GM23338 (cell line): ENCODE results near the gene ALDH3A2. TPM values are rescaled to one million over a fixed set of nuclear protein-coding genes. Genes with fewer than 3 reads are reported as not detected.

Experiments used
- ATAC-seq: fragments of 200-7000 bp; cut with Tn5 transposase; 3 replicates; pipeline ENCODE4 v1.9.1; 2020
- DNase-seq: peaks from one replicate; pipeline ENCODE4 v3.0.0-alpha.2; 2015; ENCODE audit warnings: low spot score
- H2AFZ ChIP-seq: fragments of 200-600 bp; sonication (generic); 2 replicates; pipeline ENCODE4 v1.8.0; 2016; ENCODE audit warnings: antibody characterized with exemption, mild to moderate bottlenecking, moderate library complexity
- H3F3A ChIP-seq: fragments of 200-600 bp; sonication (generic); replicated peaks from 2 replicates; pipeline ENCODE4 v1.8.0; 2017; ENCODE audit warnings: antibody characterized with exemption, mixed run types, low read depth
- H3K27ac ChIP-seq: fragments of 200-600 bp; sonication (generic); 2 replicates; pipeline ENCODE4 v1.6.1; 2016; ENCODE audit warnings: low read depth
- H3K27me3 ChIP-seq: fragments of 200-600 bp; sonication (generic); 2 replicates; pipeline ENCODE4 v1.8.0; 2016; ENCODE audit warnings: mild to moderate bottlenecking, mixed run types, moderate library complexity; ENCODE audit not compliant: insufficient read depth
- H3K36me3 ChIP-seq: fragments of 200-600 bp; sonication (generic); 2 replicates; pipeline ENCODE4 v1.8.0; 2016; ENCODE audit warnings: mild to moderate bottlenecking; ENCODE audit not compliant: insufficient read depth
- H3K4me1 ChIP-seq: fragments of 200-600 bp; sonication (generic); 2 replicates; pipeline ENCODE4 v1.8.0; 2016; ENCODE audit warnings: mild to moderate bottlenecking, moderate library complexity; ENCODE audit not compliant: insufficient read depth
- H3K4me2 ChIP-seq: fragments of 200-600 bp; sonication (generic); 2 replicates; pipeline ENCODE4 v1.7.1; 2017; ENCODE audit warnings: mixed run types
- H3K4me3 ChIP-seq: fragments of 200-600 bp; sonication (generic); 2 replicates; pipeline ENCODE4 v1.6.1; 2016; ENCODE audit warnings: mixed run types
- H3K79me2 ChIP-seq: fragments of 200-600 bp; sonication (generic); replicated peaks from 2 replicates; pipeline ENCODE4 v1.8.0; 2017; ENCODE audit warnings: mild to moderate bottlenecking; ENCODE audit not compliant: insufficient read depth
- H3K9me2 ChIP-seq: fragments of 200-600 bp; sonication (generic); 2 replicates; pipeline ENCODE4 v1.8.0; 2017; ENCODE audit not compliant: insufficient read depth
- H4K20me1 ChIP-seq: fragments of 200-600 bp; sonication (generic); replicated peaks from 2 replicates; pipeline ENCODE4 v1.8.0; 2017; ENCODE audit warnings: mild to moderate bottlenecking; ENCODE audit not compliant: insufficient read depth
- H3K27ac Mint-ChIP-seq: 2 replicates; pipeline ENCODE4 v1.8.0; 2020; ENCODE audit warnings: inconsistent platforms, mild to moderate bottlenecking, moderate library complexity, mixed read lengths
- H3K27me3 Mint-ChIP-seq: 3 replicates; pipeline ENCODE4 v1.8.0; 2022; ENCODE audit warnings: low read depth, mild to moderate bottlenecking, moderate library complexity, mixed read lengths, inconsistent platforms; ENCODE audit not compliant: insufficient read depth, poor library complexity
- H3K36me3 Mint-ChIP-seq: 3 replicates; pipeline ENCODE4 v1.8.0; 2021; ENCODE audit warnings: low read depth, mild to moderate bottlenecking, inconsistent platforms, moderate library complexity, mixed read lengths
- H3K4me1 Mint-ChIP-seq: 3 replicates; pipeline ENCODE4 v1.8.0; 2020; ENCODE audit warnings: mild to moderate bottlenecking, inconsistent platforms, mixed read lengths
- H3K4me3 Mint-ChIP-seq: 3 replicates; pipeline ENCODE4 v1.8.0; 2021; ENCODE audit warnings: moderate library complexity, mild to moderate bottlenecking, inconsistent platforms, mixed read lengths
- H3K9me3 Mint-ChIP-seq: 3 replicates; pipeline ENCODE4 v1.8.0; 2020; ENCODE audit warnings: moderate library complexity, mild to moderate bottlenecking, inconsistent platforms, mixed read lengths
- CTCF ChIP-seq, 2 experiments: fragments of 200-600 bp in 1 of 2; sonication (generic) in 1 of 2; conservative IDR thresholded peaks; 2 replicates each; pipeline versions ENCODE4 v1.5.1 to v1.6.1; 2016 to 2017; ENCODE audit warnings: antibody characterized with exemption in 2 of 2, low read depth in 2 of 2, mild to moderate bottlenecking in 2 of 2, moderate library complexity in 1 of 2
- EZH2phosphoT487 ChIP-seq: fragments of 200-600 bp; sonication (generic); IDR thresholded peaks from one replicate; pipeline ENCODE4 v1.8.1; 2018; ENCODE audit warnings: antibody characterized with exemption; ENCODE audit not compliant: unreplicated experiment
- JUNB ChIP-seq: IDR thresholded peaks from one replicate; pipeline ENCODE4 v1.6.1; 2016; ENCODE audit warnings: antibody characterized with exemption; ENCODE audit not compliant: unreplicated experiment
- POLR2AphosphoS5 ChIP-seq: IDR thresholded peaks from 2 replicates; pipeline ENCODE4 v1.6.1; 2016; ENCODE audit warnings: antibody characterized with exemption, low read depth
- REST ChIP-seq: IDR thresholded peaks from one replicate; pipeline ENCODE4 v1.6.1; 2018; ENCODE audit warnings: antibody characterized with exemption; ENCODE audit not compliant: unreplicated experiment
- STAT1 ChIP-seq: IDR thresholded peaks from one replicate; pipeline ENCODE4 v1.6.1; 2016; ENCODE audit warnings: antibody characterized with exemption; ENCODE audit not compliant: unreplicated experiment
- ZNF114 ChIP-seq: fragments of 250-450 bp; sonication (Bioruptor Pico); IDR thresholded peaks from 2 replicates; pipeline ENCODE4 v1.5.0; 2020; ENCODE audit warnings: mild to moderate bottlenecking, moderate library complexity
- ZNF331 ChIP-seq: fragments of 250-450 bp; sonication (Bioruptor Pico); IDR thresholded peaks from 2 replicates; pipeline ENCODE4 v1.5.0; 2020; ENCODE audit warnings: low read depth, mild to moderate bottlenecking, moderate library complexity
- polyA plus RNA-seq: library from polyadenylated mRNA; unstranded; fragments of >200 nt; fragmentation: Nextera tagmentation; extraction: Ambion mirVana; gene quantifications from 2 replicates; pipeline ENCODE4 v1.2.1, GENCODE V29; 2016
- total RNA-seq: library from RNA; depleted of rRNA; stranded (reverse); fragments of >200 nt; shearing (Covaris generic); gene quantifications from 2 replicates; pipeline ENCODE4 v1.2.3, GENCODE V29; 2014
- TF ChIP-seq, protein P1 (sequence below): IDR thresholded peaks from 2 replicates; pipeline ENCODE4 v1.6.1; 2016; ENCODE audit warnings: antibody characterized with exemption
- TF ChIP-seq, protein P2 (sequence below): fragments of 250-450 bp; sonication (Bioruptor Pico); IDR thresholded peaks from 2 replicates; pipeline ENCODE4 v1.5.0; 2020; ENCODE audit warnings: mild to moderate bottlenecking, moderate library complexity

The ALDH3A2 gene
- total and polyA plus RNA-seq, 2 experiments from 2014 or later: 31.3 to 159 TPM

- ATAC-seq (no peak), DNase-seq (no peak)
- Mint-ChIP-seq H3K9me3 (peaks cover 18% of the 10 kb centered on the region), H3K4me3 (peak overlapping the region; percentile 91), H3K27ac (no peak overlapping the region), H3K36me3 (peaks cover 37% of the 10 kb centered on the region), H3K27me3 (peaks cover 33% of the 10 kb centered on the region), H3K4me1 (peaks cover 43% of the 10 kb centered on the region)
- Histone ChIP-seq H3K4me1 (peaks cover 30% of the 10 kb centered on the region), H3K9me2 (no peaks in the 10 kb centered on the region), H2AFZ (peak overlapping the region; percentile 44; the same call in 1 of the 2 replicates), H3K4me2 (peak overlapping the region; percentile 90), H3K4me3 (peak overlapping the region; percentile 76), H4K20me1 (peaks cover 6% of the 10 kb centered on the region), H3K27me3 (peaks cover 30% of the 10 kb centered on the region), H3K27ac (no peak overlapping the region), H3F3A (peaks cover 5% of the 10 kb centered on the region; the same call in 1 of the 2 replicates), H3K79me2 (peaks cover 48% of the 10 kb centered on the region), H3K36me3 (peaks cover 12% of the 10 kb centered on the region; the same call in 1 of the 2 replicates)
- TF ChIP-seq STAT1 (no peak), ZNF114 (CRISPR knock-in tag) (no peak), EZH2phosphoT487 (no peak), JUNB (no peak), POLR2AphosphoS5 (no peak), REST (no peak), ZNF331 (CRISPR knock-in tag) (no peak), CTCF (conservative IDR thresholded peaks at IDR 0.05; ENCODE audit: low read depth in 2 of 2) (no peak)
- TF ChIP-seq, protein P1, sequence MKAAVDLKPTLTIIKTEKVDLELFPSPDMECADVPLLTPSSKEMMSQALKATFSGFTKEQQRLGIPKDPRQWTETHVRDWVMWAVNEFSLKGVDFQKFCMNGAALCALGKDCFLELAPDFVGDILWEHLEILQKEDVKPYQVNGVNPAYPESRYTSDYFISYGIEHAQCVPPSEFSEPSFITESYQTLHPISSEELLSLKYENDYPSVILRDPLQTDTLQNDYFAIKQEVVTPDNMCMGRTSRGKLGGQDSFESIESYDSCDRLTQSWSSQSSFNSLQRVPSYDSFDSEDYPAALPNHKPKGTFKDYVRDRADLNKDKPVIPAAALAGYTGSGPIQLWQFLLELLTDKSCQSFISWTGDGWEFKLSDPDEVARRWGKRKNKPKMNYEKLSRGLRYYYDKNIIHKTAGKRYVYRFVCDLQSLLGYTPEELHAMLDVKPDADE: no peak
- TF ChIP-seq, protein P2, sequence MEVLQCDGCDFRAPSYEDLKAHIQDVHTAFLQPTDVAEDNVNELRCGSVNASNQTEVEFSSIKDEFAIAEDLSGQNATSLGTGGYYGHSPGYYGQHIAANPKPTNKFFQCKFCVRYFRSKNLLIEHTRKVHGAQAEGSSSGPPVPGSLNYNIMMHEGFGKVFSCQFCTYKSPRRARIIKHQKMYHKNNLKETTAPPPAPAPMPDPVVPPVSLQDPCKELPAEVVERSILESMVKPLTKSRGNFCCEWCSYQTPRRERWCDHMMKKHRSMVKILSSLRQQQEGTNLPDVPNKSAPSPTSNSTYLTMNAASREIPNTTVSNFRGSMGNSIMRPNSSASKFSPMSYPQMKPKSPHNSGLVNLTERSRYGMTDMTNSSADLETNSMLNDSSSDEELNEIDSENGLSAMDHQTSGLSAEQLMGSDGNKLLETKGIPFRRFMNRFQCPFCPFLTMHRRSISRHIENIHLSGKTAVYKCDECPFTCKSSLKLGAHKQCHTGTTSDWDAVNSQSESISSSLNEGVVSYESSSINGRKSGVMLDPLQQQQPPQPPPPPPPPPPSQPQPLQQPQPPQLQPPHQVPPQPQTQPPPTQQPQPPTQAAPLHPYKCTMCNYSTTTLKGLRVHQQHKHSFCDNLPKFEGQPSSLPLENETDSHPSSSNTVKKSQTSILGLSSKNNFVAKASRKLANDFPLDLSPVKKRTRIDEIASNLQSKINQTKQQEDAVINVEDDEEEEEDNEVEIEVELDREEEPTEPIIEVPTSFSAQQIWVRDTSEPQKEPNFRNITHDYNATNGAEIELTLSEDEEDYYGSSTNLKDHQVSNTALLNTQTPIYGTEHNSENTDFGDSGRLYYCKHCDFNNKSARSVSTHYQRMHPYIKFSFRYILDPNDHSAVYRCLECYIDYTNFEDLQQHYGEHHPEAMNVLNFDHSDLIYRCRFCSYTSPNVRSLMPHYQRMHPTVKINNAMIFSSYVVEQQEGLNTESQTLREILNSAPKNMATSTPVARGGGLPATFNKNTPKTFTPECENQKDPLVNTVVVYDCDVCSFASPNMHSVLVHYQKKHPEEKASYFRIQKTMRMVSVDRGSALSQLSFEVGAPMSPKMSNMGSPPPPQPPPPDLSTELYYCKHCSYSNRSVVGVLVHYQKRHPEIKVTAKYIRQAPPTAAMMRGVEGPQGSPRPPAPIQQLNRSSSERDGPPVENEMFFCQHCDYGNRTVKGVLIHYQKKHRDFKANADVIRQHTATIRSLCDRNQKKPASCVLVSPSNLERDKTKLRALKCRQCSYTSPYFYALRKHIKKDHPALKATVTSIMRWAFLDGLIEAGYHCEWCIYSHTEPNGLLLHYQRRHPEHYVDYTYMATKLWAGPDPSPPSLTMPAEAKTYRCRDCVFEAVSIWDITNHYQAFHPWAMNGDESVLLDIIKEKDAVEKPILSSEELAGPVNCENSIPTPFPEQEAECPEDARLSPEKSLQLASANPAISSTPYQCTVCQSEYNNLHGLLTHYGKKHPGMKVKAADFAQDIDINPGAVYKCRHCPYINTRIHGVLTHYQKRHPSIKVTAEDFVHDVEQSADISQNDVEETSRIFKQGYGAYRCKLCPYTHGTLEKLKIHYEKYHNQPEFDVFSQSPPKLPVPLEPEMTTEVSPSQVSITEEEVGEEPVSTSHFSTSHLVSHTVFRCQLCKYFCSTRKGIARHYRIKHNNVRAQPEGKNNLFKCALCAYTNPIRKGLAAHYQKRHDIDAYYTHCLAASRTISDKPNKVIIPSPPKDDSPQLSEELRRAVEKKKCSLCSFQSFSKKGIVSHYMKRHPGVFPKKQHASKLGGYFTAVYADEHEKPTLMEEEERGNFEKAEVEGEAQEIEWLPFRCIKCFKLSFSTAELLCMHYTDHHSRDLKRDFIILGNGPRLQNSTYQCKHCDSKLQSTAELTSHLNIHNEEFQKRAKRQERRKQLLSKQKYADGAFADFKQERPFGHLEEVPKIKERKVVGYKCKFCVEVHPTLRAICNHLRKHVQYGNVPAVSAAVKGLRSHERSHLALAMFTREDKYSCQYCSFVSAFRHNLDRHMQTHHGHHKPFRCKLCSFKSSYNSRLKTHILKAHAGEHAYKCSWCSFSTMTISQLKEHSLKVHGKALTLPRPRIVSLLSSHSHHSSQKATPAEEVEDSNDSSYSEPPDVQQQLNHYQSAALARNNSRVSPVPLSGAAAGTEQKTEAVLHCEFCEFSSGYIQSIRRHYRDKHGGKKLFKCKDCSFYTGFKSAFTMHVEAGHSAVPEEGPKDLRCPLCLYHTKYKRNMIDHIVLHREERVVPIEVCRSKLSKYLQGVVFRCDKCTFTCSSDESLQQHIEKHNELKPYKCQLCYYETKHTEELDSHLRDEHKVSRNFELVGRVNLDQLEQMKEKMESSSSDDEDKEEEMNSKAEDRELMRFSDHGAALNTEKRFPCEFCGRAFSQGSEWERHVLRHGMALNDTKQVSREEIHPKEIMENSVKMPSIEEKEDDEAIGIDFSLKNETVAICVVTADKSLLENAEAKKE: no peak
Observed at GRCh38 chr17:19649274-19649541, 657 bp downstream of the ALDH3A2 start.
